ENCODE results near the gene ANKRD7.
A peak's percentile ranks its signal among the peaks of the same experiment; 100 is the strongest.

ANKRD7 gene

GRCh38 chr7:118185163-118185860 lies 39.2 kb upstream of the ANKRD7 start:
- TF ChIP-seq, protein P1, sequence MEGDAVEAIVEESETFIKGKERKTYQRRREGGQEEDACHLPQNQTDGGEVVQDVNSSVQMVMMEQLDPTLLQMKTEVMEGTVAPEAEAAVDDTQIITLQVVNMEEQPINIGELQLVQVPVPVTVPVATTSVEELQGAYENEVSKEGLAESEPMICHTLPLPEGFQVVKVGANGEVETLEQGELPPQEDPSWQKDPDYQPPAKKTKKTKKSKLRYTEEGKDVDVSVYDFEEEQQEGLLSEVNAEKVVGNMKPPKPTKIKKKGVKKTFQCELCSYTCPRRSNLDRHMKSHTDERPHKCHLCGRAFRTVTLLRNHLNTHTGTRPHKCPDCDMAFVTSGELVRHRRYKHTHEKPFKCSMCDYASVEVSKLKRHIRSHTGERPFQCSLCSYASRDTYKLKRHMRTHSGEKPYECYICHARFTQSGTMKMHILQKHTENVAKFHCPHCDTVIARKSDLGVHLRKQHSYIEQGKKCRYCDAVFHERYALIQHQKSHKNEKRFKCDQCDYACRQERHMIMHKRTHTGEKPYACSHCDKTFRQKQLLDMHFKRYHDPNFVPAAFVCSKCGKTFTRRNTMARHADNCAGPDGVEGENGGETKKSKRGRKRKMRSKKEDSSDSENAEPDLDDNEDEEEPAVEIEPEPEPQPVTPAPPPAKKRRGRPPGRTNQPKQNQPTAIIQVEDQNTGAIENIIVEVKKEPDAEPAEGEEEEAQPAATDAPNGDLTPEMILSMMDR (IDR thresholded peaks at IDR 0.05; ENCODE audit: low read depth, low read length) = no peak

GRCh38 chr7:118186501-118186900 lies 38.0 kb upstream of the ANKRD7 start:
- DNase-seq (ENCODE audit: extremely low read depth, low read depth) = no peak
- TF ChIP-seq, protein P1 (IDR thresholded peaks at IDR 0.05; ENCODE audit: low read depth, low read length) = no peak

More at GRCh38 chr7:118185163-118185860, 39.2 kb upstream of the ANKRD7 start:
- DNase-seq (ENCODE audit: extremely low read depth, low read depth) = peak; percentile 57

DNA sequence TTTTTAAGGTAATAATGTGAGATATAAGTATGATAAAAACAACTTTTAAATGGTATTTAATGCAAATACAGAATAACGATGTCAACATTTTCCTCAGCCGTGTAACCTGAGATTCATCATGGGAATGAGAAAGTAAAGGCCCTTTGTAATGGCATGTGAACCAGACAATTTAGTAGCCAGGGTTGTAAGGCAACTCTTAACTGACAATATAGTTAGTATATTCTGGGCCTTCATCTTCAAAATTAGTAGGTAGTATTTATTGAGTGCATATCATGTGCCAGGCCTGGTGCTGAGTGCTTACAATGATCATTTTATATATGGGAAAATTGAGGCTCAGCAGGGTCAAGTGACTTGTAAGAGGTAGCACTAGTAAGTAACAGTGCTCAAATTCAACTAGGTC lies 29.9 kb upstream of the ANKRD7 start:
- TF ChIP-seq, protein P1 (IDR thresholded peaks at IDR 0.05; ENCODE audit: low read depth, low read length) = no peak
- DNase-seq (ENCODE audit: extremely low read depth, low read depth) = no peak

DNA sequence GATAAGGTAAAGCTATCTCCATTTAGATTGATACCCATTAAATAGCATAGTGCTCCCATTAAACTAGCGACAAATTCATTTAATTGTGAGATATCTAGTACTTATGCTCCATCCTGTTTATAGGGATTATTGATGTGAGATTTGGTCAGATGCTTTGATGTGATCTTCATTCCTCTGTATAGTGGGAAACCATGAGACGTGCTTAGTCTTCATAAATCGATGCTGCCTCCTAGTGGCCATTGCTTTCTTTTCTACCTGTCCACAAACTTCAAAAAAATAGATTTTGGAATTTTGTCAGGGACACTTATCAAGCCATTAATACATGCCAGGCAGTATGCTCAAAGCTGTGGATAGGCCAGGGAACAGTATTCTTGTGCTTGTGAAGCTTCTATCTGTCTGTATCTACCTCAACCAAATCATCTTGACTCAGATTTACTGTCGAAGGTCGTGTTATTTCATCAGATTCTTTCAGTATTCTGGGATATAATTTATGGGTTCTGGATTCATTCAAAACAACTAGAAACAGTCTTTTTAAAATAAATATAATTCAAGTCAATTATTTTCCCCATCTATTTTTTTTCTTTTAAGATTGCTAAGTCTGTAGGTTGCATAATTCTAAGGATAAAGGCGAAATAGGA lies 28.5 kb upstream of the ANKRD7 start:
- TF ChIP-seq, protein P1 (IDR thresholded peaks at IDR 0.05; ENCODE audit: low read depth, low read length) = peak; percentile 76
- DNase-seq (ENCODE audit: extremely low read depth, low read depth) = peak; percentile 27

DNA sequence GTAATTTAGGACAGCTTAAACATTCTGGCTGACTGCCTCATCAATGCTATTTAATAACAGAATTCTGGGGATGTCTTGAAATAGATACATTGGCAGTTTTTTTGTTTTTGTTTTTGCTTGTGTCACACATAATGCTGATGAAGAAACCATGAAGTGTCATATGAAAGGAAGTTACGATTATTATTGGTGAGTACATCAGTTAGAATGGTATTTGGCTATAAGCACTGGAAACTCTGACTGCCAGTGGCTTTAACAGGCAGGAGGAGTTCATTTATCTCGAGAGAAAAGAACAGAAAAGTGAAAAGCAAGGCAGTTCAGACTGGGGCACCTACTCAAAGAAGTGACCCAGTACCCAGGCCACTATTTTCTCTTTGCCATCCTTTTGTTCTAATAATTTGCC lies 22.4 kb upstream of the ANKRD7 start:
- TF ChIP-seq, protein P1 (IDR thresholded peaks at IDR 0.05; ENCODE audit: low read depth, low read length) = no peak
- DNase-seq (ENCODE audit: extremely low read depth, low read depth) = no peak

DNA sequence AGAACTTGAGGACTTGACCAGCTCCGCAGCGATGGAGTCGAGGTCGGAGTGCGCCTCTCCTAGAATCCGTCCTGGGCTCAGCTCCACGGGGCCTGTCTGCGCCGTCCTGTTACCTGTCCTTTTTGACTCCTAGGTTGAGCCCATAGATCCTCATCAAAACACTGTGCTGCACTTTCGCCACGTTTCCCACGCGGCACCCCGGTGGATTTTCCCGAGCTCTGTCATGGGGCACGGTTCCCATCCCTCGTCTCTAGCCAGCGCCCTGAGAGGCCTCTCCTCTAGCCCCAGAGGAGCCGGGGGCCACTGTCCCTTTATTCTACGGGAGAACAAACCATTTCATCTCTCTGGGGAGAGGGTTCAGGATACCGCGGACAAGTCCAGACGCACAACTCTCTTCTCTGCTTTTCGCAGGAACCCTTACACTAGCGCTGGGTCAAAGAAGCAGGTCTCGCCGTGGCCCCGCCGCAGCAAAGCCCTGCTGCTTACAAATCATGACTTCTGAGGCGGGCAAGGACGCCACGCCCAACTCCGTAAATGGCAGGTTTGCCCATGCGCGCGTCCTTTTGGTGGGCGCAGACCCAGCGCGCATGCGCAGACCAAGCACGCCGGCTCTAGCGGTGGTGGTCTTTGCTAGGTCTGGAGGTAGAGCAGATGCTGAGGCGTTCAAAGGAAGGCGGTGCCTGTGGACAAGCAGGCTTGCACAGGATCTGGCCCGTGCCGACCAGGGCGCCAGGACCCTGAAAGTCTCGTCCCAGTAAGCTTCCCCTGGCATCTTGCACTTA lies 10.3 kb upstream of the ANKRD7 start:
- TF ChIP-seq, protein P1 (IDR thresholded peaks at IDR 0.05; ENCODE audit: low read depth, low read length) = no peak
- DNase-seq (ENCODE audit: extremely low read depth, low read depth) = peak; percentile 29

- DNase-seq (ENCODE audit: extremely low read depth, low read depth) = no peak
- TF ChIP-seq, protein P1 (IDR thresholded peaks at IDR 0.05; ENCODE audit: low read depth, low read length) = no peak
Observed at GRCh38 chr7:118214833-118215182, 9.7 kb upstream of the ANKRD7 start.

All from AG09319 (cell line).